Adipose tissue (tissue), 3 donors: ENCODE measurements around the gene KCNJ6. TPM values are rescaled to one million over a fixed set of nuclear protein-coding genes. Genes with fewer than 3 reads are reported as not detected.

ENCODE experiments used
- H3K27ac ChIP-seq: one replicate; pipeline ENCODE4 v1.5.1; 2013; ENCODE audit warnings: low read depth, low read length
- WGBS, 3 donors: extraction: QIAGEN DNeasy Blood & Tissue Kit; methylation state at CpG; one replicate each; pipeline ENCODE4 v1.1.7; 2013; 5-methylcytosine and 5-hydroxymethylcytosine counted together
- polyA plus RNA-seq, 3 donors: library from polyadenylated mRNA; stranded (reverse); fragments of 200-250 nt; gene quantifications; one replicate each; pipeline ENCODE4 v1.2.3, GENCODE V29; 2013
- donor health status: healthy with polysubstance abuse.
- donor health status: Bipolar disorder and iron deficiency.
- donor health status: healthy.

KCNJ6 gene
- polyA plus RNA-seq, 3 donors, result under 0.01 to 0.10 TPM; not detected in 1

GRCh38 chr21:37800057-37800455 lies 116.2 kb downstream of the KCNJ6 start:
- 61 to 63% (median 61%) methylated on average over 2 of the region's 2 CpGs for WGBS, 3 donors

GRCh38 chr21:37799211-37800056 lies 116.8 kb downstream of the KCNJ6 start:
- no peak overlapping the region for H3K27ac ChIP-seq
- 13 to 34% (median 20%) methylated on average over 3 of the region's 3 CpGs for WGBS, 3 donors

More at GRCh38 chr21:37800057-37800455, 116.2 kb downstream of the KCNJ6 start:
- no peak overlapping the region for H3K27ac ChIP-seq

- no peak overlapping the region for H3K27ac ChIP-seq
- 51 to 64% (median 64%) methylated on average over 4 of the region's 4 CpGs for WGBS, 3 donors
These were observed 118.9 kb downstream of the KCNJ6 start for GRCh38 chr21:37797403-37797802.

GRCh38 chr21:37796011-37796410 lies 120.2 kb downstream of the KCNJ6 start:
- H3K27ac ChIP-seq, result no peak overlapping the region

GRCh38 chr21:37793660-37794059 lies 122.6 kb downstream of the KCNJ6 start:
- WGBS, 3 donors, result 54 to 63% (median 60%) methylated on average over 1 of the region's 1 CpG
- no peak overlapping the region for H3K27ac ChIP-seq

More at GRCh38 chr21:37796011-37796410, 120.2 kb downstream of the KCNJ6 start:
- 82 to 93% (median 90%) methylated on average over 13 of the region's 13 CpGs for WGBS, 3 donors

GRCh38 chr21:37792046-37792445 lies 124.2 kb downstream of the KCNJ6 start:
- no peak overlapping the region for H3K27ac ChIP-seq
- WGBS, 3 donors, result 67 to 85% (median 79%) methylated on average over 3 of the region's 3 CpGs

- 57 to 66% (median 65%) methylated on average over 5 of the region's 5 CpGs for WGBS, 3 donors
- no peak overlapping the region for H3K27ac ChIP-seq
These were observed 125.4 kb downstream of the KCNJ6 start for GRCh38 chr21:37790905-37791304.

GRCh38 chr21:37788503-37788902 lies 127.8 kb downstream of the KCNJ6 start:
- no peak overlapping the region for H3K27ac ChIP-seq
- 64 to 82% (median 70%) methylated on average over 4 of the region's 4 CpGs for WGBS, 3 donors

- no peak overlapping the region for H3K27ac ChIP-seq
- 72 to 84% (median 83%) methylated on average over 1 of the region's 1 CpG for WGBS, 3 donors
These were observed 128.8 kb downstream of the KCNJ6 start for GRCh38 chr21:37787456-37787855.

- no peak overlapping the region for H3K27ac ChIP-seq
- 61 to 75% (median 69%) methylated on average over 7 of the region's 7 CpGs for WGBS, 3 donors
These were observed 131.5 kb downstream of the KCNJ6 start for GRCh38 chr21:37784591-37785318.

GRCh38 chr21:37783016-37783415 lies 133.2 kb downstream of the KCNJ6 start:
- WGBS, 3 donors, result 80 to 92% (median 87%) methylated on average over 6 of the region's 6 CpGs
- H3K27ac ChIP-seq, result no peak overlapping the region

- 81 to 88% (median 87%) methylated on average over 15 of the region's 15 CpGs for WGBS, 3 donors
These were observed 135.0 kb downstream of the KCNJ6 start for GRCh38 chr21:37780991-37781983.

GRCh38 chr21:37771181-37771580 lies 145.1 kb downstream of the KCNJ6 start:
- H3K27ac ChIP-seq, result no peak overlapping the region
- 65 to 83% (median 77%) methylated on average over 3 of the region's 3 CpGs for WGBS, 3 donors

More at GRCh38 chr21:37780991-37781983, 135.0 kb downstream of the KCNJ6 start:
- no peak overlapping the region for H3K27ac ChIP-seq

GRCh38 chr21:37770461-37770860 lies 145.8 kb downstream of the KCNJ6 start:
- 76 to 90% (median 89%) methylated on average over 2 of the region's 2 CpGs for WGBS, 3 donors
- H3K27ac ChIP-seq, result no peak overlapping the region

- WGBS, 3 donors, result 16 to 47% (median 19%) methylated on average over 1 of the region's 1 CpG
- no peak overlapping the region for H3K27ac ChIP-seq
These were observed 146.6 kb downstream of the KCNJ6 start for GRCh38 chr21:37769656-37770055.

- WGBS, 3 donors, result 56 to 63% (median 56%) methylated on average over 5 of the region's 5 CpGs
- H3K27ac ChIP-seq, result no peak overlapping the region
These were observed 148.3 kb downstream of the KCNJ6 start for GRCh38 chr21:37767984-37768383.

GRCh38 chr21:37766129-37766528 lies 150.1 kb downstream of the KCNJ6 start:
- H3K27ac ChIP-seq, result no peak overlapping the region
- WGBS, 3 donors, result 72 to 86% (median 79%) methylated on average over 5 of the region's 5 CpGs

GRCh38 chr21:37765221-37765900 lies 150.9 kb downstream of the KCNJ6 start:
- 68 to 82% (median 77%) methylated on average over 5 of the region's 5 CpGs for WGBS, 3 donors
- no peak overlapping the region for H3K27ac ChIP-seq
